Activated CD4-positive, alpha-beta T cell treated with anti-CD3 and anti-CD28 coated beads, Interleukin-2, amount 10 ng/mL, durations not matched to agents 7 days and 5 days (primary cell): Measurements from ENCODE around the gene PGBD5. TPM values are rescaled to one million over a fixed set of nuclear protein-coding genes. Genes with fewer than 3 reads are reported as not detected.

ENCODE experiments used
- CTCF ChIA-PET: fragments of 350-600 bp; sonication (Branson Sonifier 250); formaldehyde crosslinking; loops from one replicate; lab custom pipeline; 2021; ENCODE audit warnings: antibody characterized with exemption; lab: Charles Lee
- POLR2A ChIA-PET: fragments of 350-600 bp; sonication (Branson Sonifier 250); formaldehyde crosslinking; loops from one replicate; lab custom pipeline; 2021; ENCODE audit warnings: antibody characterized with exemption; lab: Charles Lee
- DNase-seq: peaks from one replicate; pipeline ENCODE4 v3.0.0-alpha.2; 2020
- H3K27ac Mint-ChIP-seq: one replicate; pipeline ENCODE4 v1.8.0; 2021; ENCODE audit warnings: mild to moderate bottlenecking, moderate library complexity, mixed read lengths
- H3K27me3 Mint-ChIP-seq: one replicate; pipeline ENCODE4 v1.8.0; 2021; ENCODE audit warnings: mixed read lengths
- H3K36me3 Mint-ChIP-seq: one replicate; pipeline ENCODE4 v1.8.0; 2021; ENCODE audit warnings: low read depth, mixed read lengths
- H3K4me1 Mint-ChIP-seq: one replicate; pipeline ENCODE4 v1.8.0; 2021; ENCODE audit warnings: mixed read lengths
- H3K4me3 Mint-ChIP-seq: one replicate; pipeline ENCODE4 v1.8.0; 2021; ENCODE audit warnings: mild to moderate bottlenecking, moderate library complexity, mixed read lengths
- H3K9me3 Mint-ChIP-seq: one replicate; pipeline ENCODE4 v1.8.0; 2021; ENCODE audit warnings: mixed read lengths
- total RNA-seq, 2 experiments: library from RNA; stranded (reverse); gene quantifications; one replicate each; pipeline ENCODE4 v1.2.3, GENCODE V29; 2021

Gene PGBD5
- total RNA-seq, 2 experiments from 2014 or later = not detected

GRCh38 chr1:230356869-230357794, 69.0 kb downstream of the PGBD5 start:
- H3K36me3 Mint-ChIP-seq = no peaks in the 10 kb centered on the region
- CTCF ChIA-PET = no interaction called here
- no peak for DNase-seq
- POLR2A ChIA-PET = no interaction called here
- H3K27ac Mint-ChIP-seq = no peak overlapping the region
- H3K4me3 Mint-ChIP-seq = no peak overlapping the region
- no peaks in the 10 kb centered on the region for H3K9me3 Mint-ChIP-seq
- H3K4me1 Mint-ChIP-seq = no peaks in the 10 kb centered on the region
- H3K27me3 Mint-ChIP-seq = no peaks in the 10 kb centered on the region

DNA sequence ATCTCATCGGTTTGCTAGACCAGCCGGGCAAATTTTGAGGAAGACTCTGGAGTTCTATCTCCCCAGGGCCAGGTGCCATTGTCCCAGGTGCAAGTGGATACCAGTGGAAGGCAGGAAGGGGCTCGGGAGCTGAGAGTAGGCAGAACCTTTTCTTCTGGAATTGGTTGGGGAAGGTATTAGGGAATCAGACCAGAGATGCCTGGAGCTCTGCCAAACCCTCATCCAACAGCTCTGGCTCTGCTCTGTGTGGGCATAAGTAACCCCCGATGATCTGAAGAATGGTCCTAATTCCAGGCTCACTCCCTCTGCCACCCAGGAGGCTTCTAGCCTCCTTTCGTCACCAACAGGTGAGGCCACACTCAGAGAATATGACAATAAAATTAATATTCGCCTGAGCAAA, 69.9 kb downstream of the PGBD5 start:
- ChIA-PET CTCF (no interaction called here), POLR2A (no interaction called here)
- Mint-ChIP-seq H3K36me3 (no peaks in the 10 kb centered on the region), H3K27me3 (no peaks in the 10 kb centered on the region), H3K27ac (no peak overlapping the region), H3K4me3 (no peak overlapping the region), H3K4me1 (no peaks in the 10 kb centered on the region), H3K9me3 (no peaks in the 10 kb centered on the region)
- DNase-seq = no peak

DNA sequence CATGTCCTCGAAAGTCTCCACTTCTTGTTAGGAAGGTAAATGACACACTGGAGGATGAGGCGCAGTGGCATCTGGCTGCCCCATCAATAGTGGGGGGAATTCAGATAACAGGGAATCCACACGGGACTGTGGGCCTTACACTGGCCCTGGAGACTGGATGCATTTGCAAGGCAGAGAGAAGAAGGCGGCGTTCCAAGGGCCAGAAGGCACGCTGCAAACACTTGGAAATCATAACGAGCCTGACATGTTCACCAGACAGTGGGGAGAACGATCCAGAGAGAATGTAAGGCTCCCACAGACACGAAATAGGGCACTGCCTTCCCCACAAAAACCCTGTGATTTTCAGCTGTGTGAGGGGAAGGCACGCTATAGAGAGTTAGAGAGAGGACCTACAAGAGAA, 70.5 kb downstream of the PGBD5 start:
- Mint-ChIP-seq H3K36me3 (no peaks in the 10 kb centered on the region), H3K4me3 (no peak overlapping the region), H3K4me1 (no peaks in the 10 kb centered on the region), H3K27me3 (no peaks in the 10 kb centered on the region), H3K27ac (no peak overlapping the region), H3K9me3 (no peaks in the 10 kb centered on the region)
- CTCF ChIA-PET = no interaction called here
- DNase-seq = no peak
- POLR2A ChIA-PET = no interaction called here

DNA sequence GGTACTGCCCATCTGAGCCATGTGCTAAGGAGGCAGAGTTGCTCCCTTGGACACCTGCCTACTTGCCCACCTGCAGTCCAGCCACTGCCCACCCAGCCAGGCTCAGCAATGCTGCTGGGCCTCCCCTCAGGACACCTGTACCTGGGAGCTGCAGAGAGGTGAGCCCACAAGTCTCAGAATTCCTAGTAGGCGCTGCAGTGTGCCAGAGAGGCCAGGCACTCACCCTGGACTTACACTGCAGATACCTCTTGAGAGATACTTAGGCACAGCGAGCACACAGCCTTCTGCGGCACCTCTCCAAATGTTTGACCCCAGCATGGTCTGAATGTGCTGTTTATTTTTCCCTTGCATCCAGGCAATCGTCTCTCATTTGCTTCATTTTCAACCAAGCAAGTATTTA, 71.0 kb downstream of the PGBD5 start:
- Mint-ChIP-seq H3K27me3 (no peaks in the 10 kb centered on the region), H3K4me3 (no peak overlapping the region), H3K9me3 (no peaks in the 10 kb centered on the region), H3K27ac (no peak overlapping the region), H3K4me1 (no peaks in the 10 kb centered on the region), H3K36me3 (no peaks in the 10 kb centered on the region)
- ChIA-PET CTCF (no interaction called here), POLR2A (no interaction called here)
- DNase-seq = no peak

GRCh38 chr1:230354005-230354404, 72.1 kb downstream of the PGBD5 start:
- CTCF ChIA-PET = interaction anchor here (0.7 kb wide), 1 partner anchor 11 kb away, joined by 3 read pairs; no protein-coding TSS in a partner anchor
- H3K4me3 Mint-ChIP-seq = no peak overlapping the region
- no peaks in the 10 kb centered on the region for H3K9me3 Mint-ChIP-seq
- H3K4me1 Mint-ChIP-seq = no peaks in the 10 kb centered on the region
- no peak overlapping the region for H3K27ac Mint-ChIP-seq
- POLR2A ChIA-PET = no interaction called here
- H3K27me3 Mint-ChIP-seq = no peaks in the 10 kb centered on the region
- no peak for DNase-seq
- no peaks in the 10 kb centered on the region for H3K36me3 Mint-ChIP-seq

DNA sequence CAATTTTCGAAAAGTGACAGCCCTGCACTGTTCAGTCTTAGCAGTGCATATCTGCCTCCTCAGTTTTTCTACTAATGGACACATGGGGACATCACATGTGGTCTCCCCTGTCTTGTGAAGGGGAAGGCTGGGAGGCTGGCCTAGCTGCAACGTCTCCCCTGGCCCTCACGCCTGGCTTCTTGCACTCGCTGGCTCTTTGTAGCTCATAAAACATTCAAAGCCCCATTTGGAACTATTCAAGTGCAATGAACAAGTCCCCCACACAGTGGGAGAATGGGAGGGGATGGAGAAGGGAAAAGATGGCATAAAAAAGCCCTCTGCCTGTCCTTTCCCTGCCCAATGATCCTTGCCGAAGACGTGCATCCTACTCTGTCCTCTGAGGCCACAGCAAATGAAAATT, 73.6 kb downstream of the PGBD5 start:
- POLR2A ChIA-PET = no interaction called here
- no peak for DNase-seq
- no peaks in the 10 kb centered on the region for H3K36me3 Mint-ChIP-seq
- no peaks in the 10 kb centered on the region for H3K9me3 Mint-ChIP-seq
- CTCF ChIA-PET = no interaction called here
- no peaks in the 10 kb centered on the region for H3K4me1 Mint-ChIP-seq
- H3K27ac Mint-ChIP-seq = no peak overlapping the region
- no peak overlapping the region for H3K4me3 Mint-ChIP-seq
- H3K27me3 Mint-ChIP-seq = no peaks in the 10 kb centered on the region

- Mint-ChIP-seq H3K9me3 (no peaks in the 10 kb centered on the region), H3K4me1 (no peaks in the 10 kb centered on the region), H3K27me3 (no peaks in the 10 kb centered on the region), H3K36me3 (no peaks in the 10 kb centered on the region), H3K27ac (no peak overlapping the region), H3K4me3 (no peak overlapping the region)
- ChIA-PET CTCF (no interaction called here), POLR2A (no interaction called here)
- DNase-seq = no peak
These were observed 74.1 kb downstream of the PGBD5 start for GRCh38 chr1:230351983-230352382.

DNA sequence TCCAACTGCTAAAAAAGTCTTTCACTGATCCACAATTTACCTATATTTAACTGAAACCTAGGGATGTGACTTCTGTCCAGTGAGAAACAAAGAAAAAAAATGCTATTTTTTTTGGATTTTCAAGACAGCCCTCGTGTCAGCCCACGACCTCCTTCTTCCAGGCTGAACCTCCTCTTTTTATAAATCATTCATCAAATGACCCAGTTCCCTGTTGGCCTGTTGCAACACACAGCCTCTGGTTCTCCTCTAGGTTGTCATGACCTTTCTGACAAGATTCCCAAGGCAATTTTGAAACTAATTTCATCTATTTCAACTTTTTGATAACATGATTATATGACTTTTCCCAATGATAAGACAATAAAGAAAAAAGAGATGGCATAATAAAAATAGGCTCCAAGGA, 74.6 kb downstream of the PGBD5 start:
- POLR2A ChIA-PET = no interaction called here
- no peaks in the 10 kb centered on the region for H3K27me3 Mint-ChIP-seq
- DNase-seq = no peak
- no peaks in the 10 kb centered on the region for H3K36me3 Mint-ChIP-seq
- H3K4me1 Mint-ChIP-seq = no peaks in the 10 kb centered on the region
- no peak overlapping the region for H3K4me3 Mint-ChIP-seq
- no peak overlapping the region for H3K27ac Mint-ChIP-seq
- H3K9me3 Mint-ChIP-seq = no peaks in the 10 kb centered on the region
- CTCF ChIA-PET = no interaction called here

DNA sequence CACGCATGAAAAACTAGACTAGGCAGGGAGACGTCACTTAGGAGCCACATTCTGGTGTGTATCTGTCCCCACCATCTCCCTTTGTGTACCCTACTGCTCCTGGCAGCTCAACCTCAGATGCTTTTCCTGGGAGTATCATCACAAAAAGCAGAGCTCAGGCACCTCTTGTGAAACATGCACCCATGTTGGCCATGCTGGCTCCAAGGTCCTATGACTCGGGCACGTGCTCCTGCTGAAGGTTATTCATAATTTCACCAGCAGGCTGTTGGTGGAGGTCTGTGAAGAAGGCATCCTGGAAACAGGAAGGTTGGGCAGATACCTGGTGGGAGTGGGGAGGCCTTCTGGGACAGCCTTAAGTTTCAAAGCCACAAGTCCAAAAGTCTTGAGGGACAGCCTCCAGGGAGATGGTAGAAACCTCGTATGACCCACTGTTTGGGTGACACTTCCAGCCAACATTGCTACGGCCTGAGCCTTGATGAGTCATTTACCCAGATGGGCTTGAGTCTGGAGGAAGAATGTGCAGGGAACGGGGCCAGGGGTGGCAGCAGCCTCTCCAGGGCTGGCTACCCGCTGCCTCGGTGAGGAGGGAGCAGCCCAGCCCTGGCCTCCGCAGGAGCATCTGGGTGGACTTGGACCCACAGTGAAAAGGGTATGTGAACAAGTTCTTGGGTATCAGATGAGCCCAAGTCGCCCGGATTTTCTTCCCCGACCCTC, 75.8 kb downstream of the PGBD5 start:
- DNase-seq = no peak
- H3K9me3 Mint-ChIP-seq = no peaks in the 10 kb centered on the region
- no peaks in the 10 kb centered on the region for H3K27me3 Mint-ChIP-seq
- H3K27ac Mint-ChIP-seq = no peak overlapping the region
- no peaks in the 10 kb centered on the region for H3K4me1 Mint-ChIP-seq
- H3K4me3 Mint-ChIP-seq = no peak overlapping the region
- CTCF ChIA-PET = no interaction called here
- no peaks in the 10 kb centered on the region for H3K36me3 Mint-ChIP-seq
- POLR2A ChIA-PET = no interaction called here

DNA sequence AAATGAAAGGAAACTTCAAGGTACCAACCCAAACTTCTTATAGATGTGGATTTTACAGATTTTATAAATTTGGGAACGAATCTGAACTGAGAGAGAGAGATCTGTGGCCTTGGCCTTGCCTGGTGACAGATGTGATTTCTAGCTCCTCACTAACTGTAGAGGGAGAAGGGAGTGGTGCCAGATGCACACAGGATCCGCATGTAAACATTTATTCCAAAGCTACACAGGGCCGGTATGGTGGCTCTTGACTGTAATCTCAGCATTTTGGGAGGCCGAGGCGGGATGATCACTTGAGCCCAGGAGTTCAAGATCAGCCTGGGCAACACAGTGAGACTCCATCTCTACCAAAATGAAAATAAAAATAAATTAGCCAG, 77.1 kb downstream of the PGBD5 start:
- H3K27ac Mint-ChIP-seq = no peak overlapping the region
- CTCF ChIA-PET = no interaction called here
- no peaks in the 10 kb centered on the region for H3K27me3 Mint-ChIP-seq

DNA sequence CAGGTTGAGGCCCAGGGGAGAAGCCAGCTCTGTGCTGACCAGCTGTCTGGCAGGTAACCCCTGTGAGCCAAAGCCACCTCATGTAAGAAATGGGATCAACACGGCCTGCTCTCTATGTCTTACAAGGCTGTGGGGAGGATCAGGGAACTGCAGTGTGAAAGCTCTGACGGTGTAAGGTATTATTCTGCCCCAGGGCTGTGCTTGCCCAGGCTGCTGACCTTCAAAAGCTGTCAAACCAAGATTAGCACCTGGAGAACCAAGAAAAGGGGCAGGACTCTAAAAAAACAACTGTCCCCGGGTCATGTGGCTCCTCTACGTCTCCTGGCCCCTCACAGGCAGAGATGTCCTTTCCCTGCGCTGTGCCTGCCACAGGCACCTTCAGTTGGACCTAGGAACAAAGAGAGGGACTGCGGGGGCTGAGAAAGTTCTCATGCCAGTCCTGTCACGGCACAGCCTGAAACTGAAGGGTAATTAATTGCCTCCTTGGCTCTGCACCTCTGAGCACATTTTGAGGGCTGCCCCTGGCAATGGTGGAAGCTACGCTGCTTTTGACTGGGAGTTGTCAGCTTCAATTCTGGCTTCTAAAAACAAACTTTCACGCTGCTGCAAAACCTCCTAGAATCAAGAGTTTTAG, 77.6 kb downstream of the PGBD5 start:
- H3K27me3 Mint-ChIP-seq = peaks cover under 1% of the 10 kb centered on the region
- ChIA-PET POLR2A (no interaction called here), CTCF (no interaction called here)
- no peak overlapping the region for H3K27ac Mint-ChIP-seq
- DNase-seq = no peak
- no peak overlapping the region for H3K4me3 Mint-ChIP-seq
- no peaks in the 10 kb centered on the region for H3K4me1 Mint-ChIP-seq
- H3K9me3 Mint-ChIP-seq = no peaks in the 10 kb centered on the region
- no peaks in the 10 kb centered on the region for H3K36me3 Mint-ChIP-seq

More for the DNA sequence above, 77.1 kb downstream of the PGBD5 start:
- no peak for DNase-seq
- Mint-ChIP-seq H3K9me3 (no peaks in the 10 kb centered on the region), H3K4me1 (no peaks in the 10 kb centered on the region), H3K36me3 (no peaks in the 10 kb centered on the region), H3K4me3 (no peak overlapping the region)
- POLR2A ChIA-PET = no interaction called here

DNA sequence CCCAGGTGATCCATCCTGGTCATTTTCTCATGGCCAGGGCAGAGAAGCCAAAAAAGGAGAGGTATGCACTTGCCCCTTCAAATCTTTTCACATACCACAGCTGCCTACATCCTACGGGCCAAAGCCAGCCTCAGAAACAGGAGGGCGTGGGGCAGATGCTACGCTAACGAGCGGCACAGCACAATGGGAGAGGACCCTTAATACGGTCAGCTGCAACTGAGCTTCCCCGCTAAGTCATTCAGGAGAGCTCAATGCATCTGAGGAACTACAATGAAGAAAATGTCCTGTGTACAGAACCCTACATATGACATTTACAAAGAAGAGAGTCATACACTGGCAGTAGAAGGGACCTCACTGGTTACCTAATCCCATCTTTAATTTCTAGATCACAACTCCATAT, 78.2 kb downstream of the PGBD5 start:
- Mint-ChIP-seq H3K4me3 (no peak overlapping the region), H3K9me3 (no peaks in the 10 kb centered on the region), H3K4me1 (no peaks in the 10 kb centered on the region), H3K36me3 (no peaks in the 10 kb centered on the region), H3K27ac (no peak overlapping the region), H3K27me3 (peaks cover 2% of the 10 kb centered on the region)
- POLR2A ChIA-PET = no interaction called here
- DNase-seq = no peak
- CTCF ChIA-PET = interaction anchor here (0.9 kb wide), 1 partner anchor 10 kb away, joined by 3 read pairs; no protein-coding TSS in a partner anchor
